ENCODE results near the gene RASAL1.

Gene RASAL1

GRCh38 chr12:113088971-113089756 lies 46.4 kb downstream of the RASAL1 start:
- TF ChIP-seq, protein P1, sequence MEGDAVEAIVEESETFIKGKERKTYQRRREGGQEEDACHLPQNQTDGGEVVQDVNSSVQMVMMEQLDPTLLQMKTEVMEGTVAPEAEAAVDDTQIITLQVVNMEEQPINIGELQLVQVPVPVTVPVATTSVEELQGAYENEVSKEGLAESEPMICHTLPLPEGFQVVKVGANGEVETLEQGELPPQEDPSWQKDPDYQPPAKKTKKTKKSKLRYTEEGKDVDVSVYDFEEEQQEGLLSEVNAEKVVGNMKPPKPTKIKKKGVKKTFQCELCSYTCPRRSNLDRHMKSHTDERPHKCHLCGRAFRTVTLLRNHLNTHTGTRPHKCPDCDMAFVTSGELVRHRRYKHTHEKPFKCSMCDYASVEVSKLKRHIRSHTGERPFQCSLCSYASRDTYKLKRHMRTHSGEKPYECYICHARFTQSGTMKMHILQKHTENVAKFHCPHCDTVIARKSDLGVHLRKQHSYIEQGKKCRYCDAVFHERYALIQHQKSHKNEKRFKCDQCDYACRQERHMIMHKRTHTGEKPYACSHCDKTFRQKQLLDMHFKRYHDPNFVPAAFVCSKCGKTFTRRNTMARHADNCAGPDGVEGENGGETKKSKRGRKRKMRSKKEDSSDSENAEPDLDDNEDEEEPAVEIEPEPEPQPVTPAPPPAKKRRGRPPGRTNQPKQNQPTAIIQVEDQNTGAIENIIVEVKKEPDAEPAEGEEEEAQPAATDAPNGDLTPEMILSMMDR (conservative IDR thresholded peaks at IDR 0.05; ENCODE audit: low read depth, low read length), result no peak
- no peak overlapping the region for H3K4me3 ChIP-seq (ENCODE audit: low read length)
- no peak for DNase-seq (ENCODE audit: low read depth)

GRCh38 chr12:113088037-113088436 lies 47.5 kb downstream of the RASAL1 start:
- no peak for DNase-seq (ENCODE audit: low read depth)

DNA sequence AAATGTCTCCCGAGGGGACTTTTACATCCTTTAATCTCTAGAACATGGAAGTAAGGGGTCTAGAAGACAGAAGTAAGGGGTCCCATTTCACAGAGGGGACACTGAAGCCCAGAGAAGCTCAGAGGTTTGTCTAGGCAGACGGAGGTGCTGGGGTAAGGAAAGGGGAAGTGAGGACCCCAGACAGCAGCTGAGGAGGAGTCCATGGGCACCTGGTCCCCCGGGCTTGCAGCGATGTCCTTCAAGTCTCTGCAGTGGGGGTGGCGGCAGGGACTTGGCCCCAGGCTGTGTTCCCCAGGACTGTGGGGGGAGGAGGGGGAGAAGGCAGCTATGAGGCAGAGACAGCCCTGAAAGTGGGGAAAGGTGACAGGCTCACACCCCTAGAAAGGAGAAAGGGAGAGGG lies 48.4 kb downstream of the RASAL1 start:
- H3K4me3 ChIP-seq (ENCODE audit: low read length), result no peak overlapping the region
- no peak for DNase-seq (ENCODE audit: low read depth)
- TF ChIP-seq, protein P1 (conservative IDR thresholded peaks at IDR 0.05; ENCODE audit: low read depth, low read length), result no peak

More at GRCh38 chr12:113088037-113088436, 47.5 kb downstream of the RASAL1 start:
- no peak overlapping the region for H3K4me3 ChIP-seq (ENCODE audit: low read length)
- TF ChIP-seq, protein P1 (conservative IDR thresholded peaks at IDR 0.05; ENCODE audit: low read depth, low read length), result no peak

DNA sequence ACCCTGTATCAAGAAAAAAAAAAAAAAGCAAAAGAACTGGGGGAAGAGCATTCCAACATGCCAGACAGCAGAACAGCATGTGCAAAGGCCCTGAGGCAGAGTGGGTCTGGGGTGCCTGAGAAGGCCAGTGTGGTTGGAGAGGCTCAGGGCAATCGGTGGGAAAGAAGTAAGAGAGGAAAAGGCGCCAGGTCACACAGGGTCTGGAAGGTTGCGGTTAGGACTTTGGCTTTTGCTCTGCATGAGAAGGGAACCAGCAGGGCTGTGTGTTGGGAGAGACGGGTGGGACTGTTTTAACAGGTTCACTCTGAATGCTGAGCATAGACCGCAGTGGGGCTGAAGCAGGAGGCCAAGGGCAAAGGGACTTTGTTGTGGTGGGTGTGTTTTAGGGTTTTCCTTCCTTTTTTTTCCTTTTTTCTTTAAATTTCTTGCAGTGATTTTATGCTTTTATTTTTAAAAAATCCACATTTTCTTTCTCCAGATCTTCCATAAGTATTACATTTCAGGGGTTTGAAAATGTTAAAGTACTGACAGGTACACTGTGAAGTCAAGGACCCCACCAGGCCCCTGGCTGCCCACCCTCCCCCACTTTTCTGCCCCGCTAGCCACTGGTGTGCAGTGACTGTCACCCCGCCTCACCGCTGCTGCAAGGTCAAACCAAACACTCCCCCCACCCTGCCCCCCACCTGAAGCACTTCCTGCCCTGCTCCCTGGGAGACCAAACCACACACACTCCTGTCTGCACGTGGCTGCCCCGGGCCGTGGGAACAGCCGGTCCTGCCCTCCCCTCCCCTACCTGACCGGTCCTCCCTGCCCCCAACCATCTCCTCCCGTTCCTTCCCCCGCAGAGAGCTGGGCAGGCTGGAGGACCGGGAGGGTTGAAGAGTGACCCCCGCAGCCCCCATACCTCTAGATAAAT lies 49.1 kb downstream of the RASAL1 start:
- TF ChIP-seq, protein P1 (conservative IDR thresholded peaks at IDR 0.05; ENCODE audit: low read depth, low read length), result no peak
- no peak for DNase-seq (ENCODE audit: low read depth)
- no peak overlapping the region for H3K4me3 ChIP-seq (ENCODE audit: low read length)

DNA sequence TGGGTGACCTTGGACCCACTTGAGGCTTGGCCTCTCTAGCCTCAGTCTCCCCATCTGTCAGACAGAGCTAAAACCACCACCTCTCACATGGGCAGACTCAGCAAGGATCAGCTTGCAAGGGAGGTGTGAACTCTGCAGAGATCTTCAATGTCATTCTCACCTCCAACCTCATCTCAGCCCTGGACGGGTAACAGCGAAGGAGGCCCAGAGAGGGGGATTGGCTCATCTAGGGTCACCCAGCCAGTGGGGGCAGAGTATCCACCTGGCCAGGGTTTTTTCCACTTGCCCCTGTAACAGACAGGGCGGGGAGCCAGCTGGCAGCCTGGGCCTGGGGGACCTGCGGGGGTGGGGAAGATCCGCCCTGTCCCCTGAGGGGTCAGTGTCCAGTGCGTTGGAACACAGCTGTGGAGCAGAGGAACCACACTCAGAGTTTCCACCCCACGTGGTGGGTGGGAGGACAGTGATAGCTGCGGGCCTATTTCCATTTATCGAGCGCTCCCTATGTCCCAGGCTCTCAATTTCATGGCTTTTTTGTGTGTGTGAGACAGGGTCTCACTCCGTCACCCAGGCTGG lies 51.6 kb downstream of the RASAL1 start:
- TF ChIP-seq, protein P1 (conservative IDR thresholded peaks at IDR 0.05; ENCODE audit: low read depth, low read length), result no peak
- H3K4me3 ChIP-seq (ENCODE audit: low read length), result no peak overlapping the region
- DNase-seq (ENCODE audit: low read depth), result no peak

GRCh38 chr12:113082486-113083148 lies 52.9 kb downstream of the RASAL1 start:
- no peak for DNase-seq (ENCODE audit: low read depth)

More at GRCh38 chr12:113082486-113083148, 52.9 kb downstream of the RASAL1 start:
- no peak overlapping the region for H3K4me3 ChIP-seq (ENCODE audit: low read length)
- TF ChIP-seq, protein P1 (conservative IDR thresholded peaks at IDR 0.05; ENCODE audit: low read depth, low read length), result no peak
